T-helper 1 cell treated with Interleukin-12 subunit alpha and Interleukin-12 subunit beta and Interleukin-4 antibody, amounts not matched to agents 30 μg/mL and 1 μg/mL, for 36 hours (primary cell): ENCODE measurements around the gene GP9.
A peak's percentile ranks its signal among the peaks of the same experiment; 100 is the strongest.
"Not testable (repeated sequence)": the region's sequence is repeated elsewhere in the genome, so short reads cannot be mapped to it uniquely, and the experiment has no call there.

Source experiments
- H3K27ac Mint-ChIP-seq: one replicate; pipeline ENCODE4 v1.8.0; 2021; ENCODE audit warnings: mild to moderate bottlenecking, mixed read lengths
- H3K27me3 Mint-ChIP-seq: one replicate; pipeline ENCODE4 v1.8.0; 2021; ENCODE audit warnings: low read depth, mixed read lengths
- H3K36me3 Mint-ChIP-seq: one replicate; pipeline ENCODE4 v1.8.0; 2021; ENCODE audit warnings: low read depth, mixed read lengths
- H3K4me1 Mint-ChIP-seq: one replicate; pipeline ENCODE4 v1.8.0; 2021; ENCODE audit warnings: low read depth, mixed read lengths
- H3K4me3 Mint-ChIP-seq: one replicate; pipeline ENCODE4 v1.8.0; 2021; ENCODE audit warnings: mild to moderate bottlenecking, moderate library complexity, mixed read lengths
- H3K9me3 Mint-ChIP-seq: one replicate; pipeline ENCODE4 v1.8.0; 2021; ENCODE audit warnings: mixed read lengths

The GP9 gene

GRCh38 chr3:129087904-129088303 lies 27.3 kb downstream of the GP9 start:
- H3K4me3 Mint-ChIP-seq, H3K4me1 Mint-ChIP-seq, H3K9me3 Mint-ChIP-seq, H3K27ac Mint-ChIP-seq, H3K27me3 Mint-ChIP-seq, H3K36me3 Mint-ChIP-seq: not testable (repeated sequence)

DNA sequence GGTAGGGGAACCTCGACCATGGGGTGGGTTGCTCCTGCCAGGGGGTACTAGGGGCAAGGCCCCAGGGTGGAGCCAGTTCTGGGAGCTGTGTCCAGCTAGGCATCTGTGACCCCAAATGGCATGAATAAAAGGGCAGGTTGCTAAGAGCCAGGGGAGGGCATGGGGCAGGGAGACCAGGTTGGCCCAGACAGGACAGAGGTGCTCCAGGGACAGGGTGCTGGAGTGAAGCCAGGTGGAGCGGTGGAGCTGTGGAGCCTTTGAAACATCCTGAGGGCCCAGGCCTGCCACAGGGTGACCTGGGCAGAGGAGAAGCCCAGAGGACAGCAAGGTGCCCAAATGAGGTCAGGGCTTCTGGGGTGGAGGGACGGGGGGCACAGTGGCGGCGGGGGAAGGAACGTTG lies 27.7 kb downstream of the GP9 start:
- not testable (repeated sequence) for H3K4me3 Mint-ChIP-seq, H3K27me3 Mint-ChIP-seq, H3K4me1 Mint-ChIP-seq, H3K9me3 Mint-ChIP-seq, H3K27ac Mint-ChIP-seq, H3K36me3 Mint-ChIP-seq

- no peak overlapping the region for H3K27ac Mint-ChIP-seq
- no peaks in the 10 kb centered on the region for H3K9me3 Mint-ChIP-seq
- no peak overlapping the region for H3K4me3 Mint-ChIP-seq
- H3K27me3 Mint-ChIP-seq: no peaks in the 10 kb centered on the region
- peaks cover 20% of the 10 kb centered on the region for H3K4me1 Mint-ChIP-seq
- H3K36me3 Mint-ChIP-seq: peaks cover 37% of the 10 kb centered on the region
These were observed 34.7 kb downstream of the GP9 start for GRCh38 chr3:129095285-129095684.

GRCh38 chr3:129100274-129100673 lies 39.7 kb downstream of the GP9 start:
- H3K4me3 Mint-ChIP-seq: no peak overlapping the region
- peaks cover 40% of the 10 kb centered on the region for H3K4me1 Mint-ChIP-seq
- no peaks in the 10 kb centered on the region for H3K9me3 Mint-ChIP-seq
- no peaks in the 10 kb centered on the region for H3K27me3 Mint-ChIP-seq
- no peak overlapping the region for H3K27ac Mint-ChIP-seq
- peaks cover 37% of the 10 kb centered on the region for H3K36me3 Mint-ChIP-seq

DNA sequence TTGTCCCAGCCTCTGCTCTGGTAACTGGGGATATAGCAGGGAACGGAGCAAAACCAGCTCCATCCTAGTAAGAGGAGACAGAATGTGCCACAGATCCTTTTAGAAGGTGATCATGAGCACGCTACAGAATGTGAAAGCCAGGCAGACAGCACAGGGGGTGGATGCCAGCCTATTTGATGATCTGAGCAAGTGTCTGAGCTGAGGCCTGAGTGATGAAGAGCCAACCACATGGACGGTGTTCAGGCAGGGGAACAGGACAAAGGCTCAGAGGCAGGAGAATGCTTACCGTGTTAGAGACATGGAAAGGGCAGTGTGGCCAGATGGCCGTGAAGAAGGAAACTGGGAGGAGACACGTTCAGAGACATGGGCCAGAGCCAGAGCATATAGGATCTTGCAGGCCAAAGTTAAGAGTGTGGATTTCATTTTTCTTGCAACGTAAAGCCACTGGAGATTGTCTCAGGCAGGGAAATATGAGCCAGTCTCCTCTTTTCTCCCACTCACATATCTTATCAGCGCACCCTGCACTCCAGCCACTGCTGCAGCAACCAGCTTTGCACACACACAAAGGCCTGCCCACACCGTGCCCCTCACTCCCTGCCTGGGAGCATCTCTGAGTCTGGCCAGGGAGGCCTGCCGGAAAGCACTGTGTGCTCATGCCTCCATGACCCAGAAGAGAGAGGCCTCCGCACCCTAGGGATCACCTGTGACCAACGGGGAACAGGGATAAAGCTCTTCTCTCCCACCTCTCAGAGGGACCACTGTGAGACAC lies 41.0 kb downstream of the GP9 start:
- Mint-ChIP-seq H3K36me3 (peaks cover 35% of the 10 kb centered on the region), H3K4me1 (peaks cover 37% of the 10 kb centered on the region), H3K27ac (peak overlapping the region; percentile 60), H3K4me3 (no peak overlapping the region), H3K9me3 (no peaks in the 10 kb centered on the region), H3K27me3 (no peaks in the 10 kb centered on the region)

DNA sequence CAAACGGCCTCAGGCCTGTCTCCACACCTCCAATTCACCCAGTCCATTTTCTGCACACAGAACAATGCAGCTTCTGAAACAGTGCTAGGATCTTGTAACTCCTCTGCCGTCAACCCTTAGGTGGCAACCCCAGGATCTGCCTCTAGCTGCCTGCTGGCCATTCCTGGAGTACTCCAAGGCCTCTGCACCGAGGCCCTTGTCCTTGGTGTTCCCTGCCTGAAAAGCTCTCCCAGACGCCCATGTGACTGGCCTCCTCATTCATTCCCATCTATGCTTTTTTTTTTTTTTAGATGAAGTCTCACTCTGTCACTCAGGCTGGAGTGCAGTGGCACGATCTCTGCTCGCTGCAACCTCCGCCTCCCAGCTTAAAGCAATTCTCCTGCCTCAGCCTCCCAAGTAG lies 42.7 kb downstream of the GP9 start:
- H3K27ac Mint-ChIP-seq: no peak overlapping the region
- H3K9me3 Mint-ChIP-seq: no peaks in the 10 kb centered on the region
- no peak overlapping the region for H3K4me3 Mint-ChIP-seq
- no peaks in the 10 kb centered on the region for H3K27me3 Mint-ChIP-seq
- peaks cover 36% of the 10 kb centered on the region for H3K4me1 Mint-ChIP-seq
- peaks cover 28% of the 10 kb centered on the region for H3K36me3 Mint-ChIP-seq

GRCh38 chr3:129104051-129104450 lies 43.5 kb downstream of the GP9 start:
- no peak overlapping the region for H3K27ac Mint-ChIP-seq

DNA sequence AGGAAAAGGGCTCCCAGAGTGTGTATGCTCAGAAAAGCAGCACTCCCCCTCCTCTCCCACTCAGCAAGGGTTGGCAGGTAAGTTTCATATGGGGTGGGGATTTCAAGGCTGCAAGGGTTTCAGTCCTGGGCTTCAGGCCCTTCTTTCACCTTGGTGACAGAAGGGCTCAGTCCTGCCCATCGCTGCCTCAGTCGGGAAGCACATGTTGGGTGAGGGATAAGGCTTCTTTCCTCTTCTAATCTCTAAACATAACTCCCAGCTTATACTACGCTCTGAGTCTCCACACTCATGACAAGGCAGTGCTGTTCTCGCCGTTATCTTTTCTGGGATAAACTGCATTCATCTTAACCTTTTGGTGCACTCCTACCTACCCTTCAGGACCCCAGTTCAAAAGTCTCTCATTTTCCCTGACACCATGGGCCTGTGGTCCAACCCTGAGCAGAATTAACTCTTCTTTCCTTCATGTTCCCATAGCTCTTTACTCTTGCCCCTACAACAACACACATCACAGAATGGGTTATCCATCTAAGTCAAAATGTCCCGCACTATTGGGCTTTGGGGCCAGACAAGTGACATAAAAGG lies 44.0 kb downstream of the GP9 start:
- Mint-ChIP-seq H3K36me3 (peaks cover 32% of the 10 kb centered on the region), H3K27ac (peak overlapping the region; percentile 16)

More at GRCh38 chr3:129104051-129104450, 43.5 kb downstream of the GP9 start:
- H3K36me3 Mint-ChIP-seq: peaks cover 33% of the 10 kb centered on the region
- peaks cover 41% of the 10 kb centered on the region for H3K4me1 Mint-ChIP-seq
- no peaks in the 10 kb centered on the region for H3K9me3 Mint-ChIP-seq
- no peaks in the 10 kb centered on the region for H3K27me3 Mint-ChIP-seq
- no peak overlapping the region for H3K4me3 Mint-ChIP-seq

DNA sequence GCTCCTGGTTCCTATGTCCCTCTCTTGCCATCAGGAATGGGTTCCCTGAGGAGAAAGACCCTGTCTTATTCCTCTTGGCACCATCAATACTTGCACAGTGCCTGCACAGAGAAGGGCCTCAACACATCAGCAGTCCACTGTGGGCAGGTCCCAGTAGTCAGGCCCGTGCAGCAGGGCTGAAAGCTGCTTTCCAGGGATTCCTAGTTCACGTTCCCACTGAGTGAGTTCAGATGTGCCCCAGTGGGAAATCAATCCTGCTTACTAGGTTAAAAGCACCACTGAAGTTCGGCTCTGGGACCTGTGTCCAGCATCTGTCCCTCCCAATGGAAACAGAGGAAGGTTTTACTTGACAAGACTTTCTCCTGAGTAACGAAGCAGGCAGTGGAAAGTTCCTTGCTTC lies 45.3 kb downstream of the GP9 start:
- Mint-ChIP-seq H3K4me1 (peaks cover 43% of the 10 kb centered on the region), H3K4me3 (no peak overlapping the region), H3K27ac (no peak overlapping the region), H3K36me3 (peaks cover 37% of the 10 kb centered on the region), H3K27me3 (no peaks in the 10 kb centered on the region), H3K9me3 (no peaks in the 10 kb centered on the region)

More for the DNA sequence above, 44.0 kb downstream of the GP9 start:
- Mint-ChIP-seq H3K4me1 (peaks cover 41% of the 10 kb centered on the region), H3K27me3 (no peaks in the 10 kb centered on the region), H3K4me3 (no peak overlapping the region), H3K9me3 (no peaks in the 10 kb centered on the region)

- Mint-ChIP-seq H3K9me3 (no peaks in the 10 kb centered on the region), H3K27ac (no peak overlapping the region), H3K4me1 (peaks cover 43% of the 10 kb centered on the region), H3K36me3 (peaks cover 36% of the 10 kb centered on the region), H3K27me3 (no peaks in the 10 kb centered on the region), H3K4me3 (no peak overlapping the region)
These were observed 45.7 kb downstream of the GP9 start for GRCh38 chr3:129106320-129106719.

GRCh38 chr3:129106866-129107565 lies 46.4 kb downstream of the GP9 start:
- no peak overlapping the region for H3K27ac Mint-ChIP-seq
- H3K9me3 Mint-ChIP-seq: no peaks in the 10 kb centered on the region
- H3K4me3 Mint-ChIP-seq: no peak overlapping the region
- peaks cover 36% of the 10 kb centered on the region for H3K36me3 Mint-ChIP-seq
- H3K4me1 Mint-ChIP-seq: peaks cover 43% of the 10 kb centered on the region
- H3K27me3 Mint-ChIP-seq: no peaks in the 10 kb centered on the region

DNA sequence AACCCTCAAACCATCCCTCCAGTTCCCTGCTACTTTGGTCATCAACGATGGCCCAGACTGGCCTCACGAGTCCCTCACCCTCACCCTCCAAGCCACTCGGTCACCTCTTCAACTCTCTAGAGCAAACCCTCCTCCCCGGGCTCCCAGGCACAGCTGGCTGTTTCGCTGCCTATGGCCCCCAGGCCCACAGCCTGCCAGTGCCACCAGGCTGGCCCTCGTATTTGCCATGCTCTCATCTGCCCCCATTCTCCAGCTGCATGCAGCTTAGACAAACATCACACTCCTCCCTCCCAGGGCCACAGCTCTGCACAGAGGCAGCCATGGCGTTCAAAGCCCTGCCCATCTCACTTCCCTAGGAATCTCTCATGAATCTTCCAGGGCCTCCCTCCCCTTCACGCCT lies 47.2 kb downstream of the GP9 start:
- Mint-ChIP-seq H3K27ac (peak overlapping the region; percentile 81), H3K36me3 (peaks cover 41% of the 10 kb centered on the region), H3K27me3 (no peaks in the 10 kb centered on the region), H3K4me3 (no peak overlapping the region), H3K9me3 (no peaks in the 10 kb centered on the region), H3K4me1 (peaks cover 47% of the 10 kb centered on the region)

DNA sequence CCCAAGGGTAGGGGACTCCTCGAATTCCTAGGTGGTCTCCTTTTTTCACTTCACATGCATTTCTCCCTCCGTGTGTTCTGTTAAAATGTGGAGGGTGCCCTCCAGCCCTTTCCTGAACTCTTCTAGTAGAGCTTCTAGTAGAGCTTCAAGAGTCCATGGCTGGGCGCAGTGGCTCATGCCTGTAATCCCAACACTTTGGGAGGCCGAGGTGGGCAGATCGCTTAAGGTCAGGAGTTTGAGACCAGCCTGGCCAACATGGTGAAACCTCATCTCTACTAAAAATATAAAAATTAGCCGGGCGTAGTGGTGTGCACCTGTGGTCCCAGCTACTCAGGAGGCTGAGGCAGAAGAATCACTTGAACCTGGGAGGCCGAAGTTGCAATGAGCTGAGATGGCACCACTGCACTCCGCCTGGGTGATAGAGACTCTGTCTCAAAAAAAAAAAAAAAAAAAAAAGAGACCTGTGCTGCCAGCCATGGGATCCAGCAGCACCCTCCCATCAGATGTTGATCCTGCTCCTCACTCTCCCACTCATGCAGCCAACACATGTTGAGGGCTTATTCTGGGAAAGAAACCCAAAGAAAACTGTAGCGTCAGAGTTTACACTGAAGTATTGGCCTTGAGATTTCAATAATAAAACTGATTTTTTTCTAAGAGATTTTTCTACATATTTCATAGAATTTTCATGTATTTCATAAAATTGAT lies 50.6 kb downstream of the GP9 start:
- H3K4me3 Mint-ChIP-seq, H3K27me3 Mint-ChIP-seq, H3K9me3 Mint-ChIP-seq: not testable (repeated sequence)
- peaks cover 53% of the 10 kb centered on the region for H3K4me1 Mint-ChIP-seq
- H3K27ac Mint-ChIP-seq: peak overlapping the region; percentile 52
- peaks cover 50% of the 10 kb centered on the region for H3K36me3 Mint-ChIP-seq
